CD4-positive, alpha-beta T cell (primary cell): ENCODE results near the gene CCSER1. TPM values are rescaled to one million over a fixed set of nuclear protein-coding genes. Genes with fewer than 3 reads are reported as not detected.

Experiments
- ATAC-seq: fragments of 200-7000 bp; cut with Tn5 transposase; one replicate; pipeline ENCODE4 v1.10.0; 2022; ENCODE audit warnings: mild to moderate bottlenecking; ENCODE audit not compliant: poor library complexity
- CTCF ChIA-PET: fragments of 350-600 bp; sonication (Branson Sonifier 250); formaldehyde crosslinking; loops from one replicate; lab custom pipeline; 2021; ENCODE audit warnings: antibody characterized with exemption, inconsistent platforms; lab: Charles Lee
- POLR2A ChIA-PET: fragments of 350-600 bp; sonication (Branson Sonifier 250); formaldehyde crosslinking; loops from one replicate; lab custom pipeline; 2021; ENCODE audit warnings: antibody characterized with exemption, inconsistent platforms; lab: Charles Lee
- DNase-seq, 14 experiments: peaks; one replicate each; pipeline ENCODE4 v3.0.0-alpha.2; 2013 to 2020; ENCODE audit warnings: mixed read lengths in 2 of 14
- H3K27ac ChIP-seq, 2 donors: one replicate each; pipeline versions ENCODE4 v1.5.1 to v1.7.0; 2013; ENCODE audit warnings: low read length in 2 of 2, low read depth in 1 of 2, mild to moderate bottlenecking in 1 of 2
- H3K27me3 ChIP-seq, 2 experiments: 1 replicate in 1 of 2; 2 replicates in 1 of 2; pipeline versions ENCODE4 v1.6.1 to v1.7.0; 2013; ENCODE audit warnings: low read length in 2 of 2, control low read depth in 1 of 2, mild to moderate bottlenecking in 1 of 2, moderate library complexity in 1 of 2; ENCODE audit not compliant: insufficient read depth in 2 of 2, control insufficient read depth in 1 of 2
- H3K36me3 ChIP-seq: one replicate; pipeline ENCODE4 v1.6.1; 2013; ENCODE audit warnings: low read length, control low read depth; ENCODE audit not compliant: insufficient read depth
- H3K4me1 ChIP-seq: one replicate; pipeline ENCODE4 v1.6.1; 2013; ENCODE audit warnings: low read length, control low read depth; ENCODE audit not compliant: insufficient read depth
- H3K4me3 ChIP-seq: one replicate; pipeline ENCODE4 v1.5.1; 2013; ENCODE audit warnings: mild to moderate bottlenecking, low read length, moderate library complexity
- H3K9me3 ChIP-seq, 2 experiments: 1 replicate in 1 of 2; 2 replicates in 1 of 2; pipeline versions ENCODE4 v1.6.1 to v1.7.0; 2013; ENCODE audit warnings: low read length in 2 of 2, mild to moderate bottlenecking in 2 of 2, control low read depth in 1 of 2, moderate library complexity in 1 of 2; ENCODE audit not compliant: control insufficient read depth in 1 of 2, insufficient read depth in 1 of 2
- H3K27ac Mint-ChIP-seq: one replicate; pipeline ENCODE4 v1.8.0; 2020; ENCODE audit warnings: mixed read lengths
- H3K27me3 Mint-ChIP-seq: one replicate; pipeline ENCODE4 v1.8.0; 2021; ENCODE audit warnings: mixed read lengths
- H3K36me3 Mint-ChIP-seq: one replicate; pipeline ENCODE4 v1.8.0; 2021; ENCODE audit warnings: low read depth, mixed read lengths
- H3K4me1 Mint-ChIP-seq: one replicate; pipeline ENCODE4 v1.8.0; 2021; ENCODE audit warnings: low read depth, mixed read lengths
- H3K4me3 Mint-ChIP-seq: one replicate; pipeline ENCODE4 v1.8.0; 2020; ENCODE audit warnings: mild to moderate bottlenecking, mixed read lengths
- H3K9me3 Mint-ChIP-seq: one replicate; pipeline ENCODE4 v1.8.0; 2020; ENCODE audit warnings: mixed read lengths
- CTCF ChIP-seq: fragments of 200-600 bp; IDR thresholded peaks from one replicate; pipeline ENCODE4 v1.8.0; 2022; ENCODE audit warnings: antibody characterized with exemption, mild to moderate bottlenecking
- intact Hi-C, 2 experiments: fragments of 100-400 bp; cut with DNase I in 1 of 2; cut with micrococcal nuclease in 1 of 2; formaldehyde crosslinking; loops; one replicate each; pipeline versions ENCODE4 v1.15.1 to v1.9.0; 2023 to 2025; cut with DNase I, micrococcal nuclease
- total RNA-seq, 174 experiments: library from RNA in 2 of 174; stranded (reverse) in 2 of 174; gene quantifications; one replicate each; pipeline ENCODE4 v1.2.3 and lab custom pipeline; 2021 to 2026

The CCSER1 gene
- total RNA-seq, 2 experiments from 2014 or later, result 0.36 to 0.71 TPM

- intact Hi-C loops, result no loop called here
- no peaks in the 10 kb centered on the region for H3K27me3 ChIP-seq
- no peak overlapping the region for H3K27ac ChIP-seq
- no peak for TF ChIP-seq CTCF
- no peak for ATAC-seq
- no peaks in the 10 kb centered on the region for H3K9me3 Mint-ChIP-seq
- ChIA-PET CTCF (no interaction called here), POLR2A (no interaction called here)
- no peaks in the 10 kb centered on the region for H3K36me3 ChIP-seq
- no peak for DNase-seq
- H3K4me1 ChIP-seq, result no peaks in the 10 kb centered on the region
- H3K36me3 Mint-ChIP-seq, result no peaks in the 10 kb centered on the region
- no peaks in the 10 kb centered on the region for H3K27me3 Mint-ChIP-seq
- H3K4me3 Mint-ChIP-seq, result no peak overlapping the region
- H3K9me3 ChIP-seq, result no peaks in the 10 kb centered on the region
- H3K27ac Mint-ChIP-seq, result no peak overlapping the region
- no peaks in the 10 kb centered on the region for H3K4me1 Mint-ChIP-seq
- H3K4me3 ChIP-seq, result no peak overlapping the region
Measured at GRCh38 chr4:90442619-90443018, 315.4 kb downstream of the CCSER1 start.

- H3K27ac Mint-ChIP-seq, result no peak overlapping the region
- ChIA-PET POLR2A (no interaction called here), CTCF (no interaction called here)
- Histone ChIP-seq H3K4me1 (no peaks in the 10 kb centered on the region), H3K27ac (no peak overlapping the region), H3K27me3 (no peaks in the 10 kb centered on the region), H3K9me3 (no peaks in the 10 kb centered on the region), H3K4me3 (no peak overlapping the region), H3K36me3 (no peaks in the 10 kb centered on the region)
- DNase-seq (no peak), ATAC-seq (no peak)
- no peak overlapping the region for H3K4me3 Mint-ChIP-seq
- H3K27me3 Mint-ChIP-seq, result no peaks in the 10 kb centered on the region
- no peak for TF ChIP-seq CTCF
- no peaks in the 10 kb centered on the region for H3K4me1 Mint-ChIP-seq
- H3K36me3 Mint-ChIP-seq, result no peaks in the 10 kb centered on the region
- intact Hi-C loops, result no loop called here
- no peaks in the 10 kb centered on the region for H3K9me3 Mint-ChIP-seq
Measured at GRCh38 chr4:90443231-90443630, 316.0 kb downstream of the CCSER1 start.

DNA sequence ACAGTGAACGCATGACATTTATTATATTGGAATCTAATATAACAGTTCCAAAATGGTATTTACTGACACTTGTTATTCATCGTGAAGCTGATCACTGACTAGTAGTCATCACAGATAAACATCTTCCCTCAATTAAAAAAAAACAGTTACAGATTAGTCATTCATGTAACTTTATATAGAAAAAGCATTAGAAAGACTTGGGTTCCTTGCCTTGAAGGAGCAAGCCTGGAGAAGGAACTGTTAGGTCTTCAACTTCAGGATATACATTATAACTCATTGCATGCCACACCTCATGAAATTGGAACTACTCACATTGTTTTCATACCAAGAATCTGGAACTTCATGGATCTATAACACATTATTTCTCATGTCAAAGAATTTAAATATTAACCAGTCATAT lies 317.7 kb downstream of the CCSER1 start:
- ATAC-seq (no peak), DNase-seq (no peak)
- no peak overlapping the region for H3K27ac ChIP-seq
- no peak overlapping the region for H3K4me3 ChIP-seq
- ChIA-PET POLR2A (no interaction called here), CTCF (no interaction called here)
- H3K9me3 ChIP-seq, result peaks cover 0 to 11% of the 10 kb centered on the region in 2 experiments
- no peaks in the 10 kb centered on the region for H3K36me3 ChIP-seq
- intact Hi-C loops, result no loop called here
- no peak for TF ChIP-seq CTCF
- H3K9me3 Mint-ChIP-seq, result no peaks in the 10 kb centered on the region
- no peaks in the 10 kb centered on the region for H3K27me3 Mint-ChIP-seq
- H3K36me3 Mint-ChIP-seq, result no peaks in the 10 kb centered on the region
- no peak overlapping the region for H3K27ac Mint-ChIP-seq
- H3K4me1 Mint-ChIP-seq, result no peaks in the 10 kb centered on the region
- no peaks in the 10 kb centered on the region for H3K27me3 ChIP-seq
- no peaks in the 10 kb centered on the region for H3K4me1 ChIP-seq
- H3K4me3 Mint-ChIP-seq, result no peak overlapping the region
